Measurements from ENCODE around the gene TPST1. TPM values are rescaled to one million over a fixed set of nuclear protein-coding genes. Genes with fewer than 3 reads are reported as not detected.

The TPST1 gene
- total RNA-seq, 4 donors from 2014 or later, result 5.2 to 20.0 (median 8.2) TPM

DNA sequence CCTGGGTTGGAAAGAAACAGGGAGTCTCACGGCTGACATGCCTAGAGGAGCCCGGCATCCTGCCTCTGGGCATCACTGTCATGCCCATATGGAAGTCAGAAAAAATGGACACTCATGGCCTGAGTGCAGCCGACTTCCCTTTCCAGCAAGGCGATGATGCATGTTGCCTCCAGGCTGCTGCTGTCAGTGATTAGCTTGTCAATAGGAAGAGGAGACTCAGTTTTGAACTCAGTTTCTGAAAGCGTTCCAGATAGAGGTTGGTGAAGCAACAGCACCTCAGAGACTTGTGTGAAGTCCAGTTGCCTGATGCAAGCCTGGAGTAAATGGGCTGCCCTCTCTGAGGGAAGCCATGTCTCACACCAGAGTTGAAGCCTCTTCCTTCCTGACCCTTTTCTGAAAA lies 148.4 kb downstream of the TPST1 start:
- TF ChIP-seq EP300 (IDR thresholded peaks at IDR 0.05), result no peak
- TF ChIP-seq, protein P1, sequence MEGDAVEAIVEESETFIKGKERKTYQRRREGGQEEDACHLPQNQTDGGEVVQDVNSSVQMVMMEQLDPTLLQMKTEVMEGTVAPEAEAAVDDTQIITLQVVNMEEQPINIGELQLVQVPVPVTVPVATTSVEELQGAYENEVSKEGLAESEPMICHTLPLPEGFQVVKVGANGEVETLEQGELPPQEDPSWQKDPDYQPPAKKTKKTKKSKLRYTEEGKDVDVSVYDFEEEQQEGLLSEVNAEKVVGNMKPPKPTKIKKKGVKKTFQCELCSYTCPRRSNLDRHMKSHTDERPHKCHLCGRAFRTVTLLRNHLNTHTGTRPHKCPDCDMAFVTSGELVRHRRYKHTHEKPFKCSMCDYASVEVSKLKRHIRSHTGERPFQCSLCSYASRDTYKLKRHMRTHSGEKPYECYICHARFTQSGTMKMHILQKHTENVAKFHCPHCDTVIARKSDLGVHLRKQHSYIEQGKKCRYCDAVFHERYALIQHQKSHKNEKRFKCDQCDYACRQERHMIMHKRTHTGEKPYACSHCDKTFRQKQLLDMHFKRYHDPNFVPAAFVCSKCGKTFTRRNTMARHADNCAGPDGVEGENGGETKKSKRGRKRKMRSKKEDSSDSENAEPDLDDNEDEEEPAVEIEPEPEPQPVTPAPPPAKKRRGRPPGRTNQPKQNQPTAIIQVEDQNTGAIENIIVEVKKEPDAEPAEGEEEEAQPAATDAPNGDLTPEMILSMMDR (IDR thresholded peaks at IDR 0.05), result no peak
- no peak for TF ChIP-seq POLR2AphosphoS5 (IDR thresholded peaks at IDR 0.05)
- Histone ChIP-seq H3K4me1 (peaks cover 36% of the 10 kb centered on the region), H3K36me3 (no peaks in the 10 kb centered on the region), H3K9me3 (no peaks in the 10 kb centered on the region), H3K4me3 (no peak overlapping the region), H3K27ac (no peak overlapping the region), H3K27me3 (no peaks in the 10 kb centered on the region)
- no peak for DNase-seq (ENCODE audit: low spot score in 2 of 2)
- WGBS, result 50% methylated on average over 5 of the region's 5 CpGs

DNA sequence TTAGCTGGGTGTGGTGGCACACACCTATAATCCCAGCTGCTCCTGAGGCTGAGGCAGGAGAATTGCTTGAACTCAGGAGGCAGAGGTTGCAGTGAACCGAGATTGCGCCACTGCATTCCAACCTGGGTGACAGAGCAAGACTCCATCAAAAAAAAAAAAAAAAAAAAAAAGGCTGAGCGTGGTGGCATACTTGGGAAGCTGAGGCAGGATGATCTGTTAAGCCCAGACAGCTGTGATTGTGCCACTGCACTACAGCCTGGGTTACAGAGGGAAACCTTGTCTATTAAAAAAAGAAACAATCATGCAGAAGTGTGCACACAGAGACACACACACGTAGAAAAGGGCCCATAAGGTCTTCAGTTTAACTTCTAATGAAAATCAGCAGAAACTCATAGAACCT lies 150.6 kb downstream of the TPST1 start:
- Histone ChIP-seq H3K27me3 (no peaks in the 10 kb centered on the region), H3K4me1 (peaks cover 38% of the 10 kb centered on the region), H3K27ac (peak overlapping the region; percentile 5), H3K4me3 (no peak overlapping the region), H3K9me3 (no peaks in the 10 kb centered on the region), H3K36me3 (no peaks in the 10 kb centered on the region)
- TF ChIP-seq POLR2A (IDR thresholded peaks at IDR 0.05), result no peak
- 70% methylated on average over 4 of the region's 4 CpGs for WGBS
- DNase-seq (ENCODE audit: low spot score in 2 of 2), result no peak

DNA sequence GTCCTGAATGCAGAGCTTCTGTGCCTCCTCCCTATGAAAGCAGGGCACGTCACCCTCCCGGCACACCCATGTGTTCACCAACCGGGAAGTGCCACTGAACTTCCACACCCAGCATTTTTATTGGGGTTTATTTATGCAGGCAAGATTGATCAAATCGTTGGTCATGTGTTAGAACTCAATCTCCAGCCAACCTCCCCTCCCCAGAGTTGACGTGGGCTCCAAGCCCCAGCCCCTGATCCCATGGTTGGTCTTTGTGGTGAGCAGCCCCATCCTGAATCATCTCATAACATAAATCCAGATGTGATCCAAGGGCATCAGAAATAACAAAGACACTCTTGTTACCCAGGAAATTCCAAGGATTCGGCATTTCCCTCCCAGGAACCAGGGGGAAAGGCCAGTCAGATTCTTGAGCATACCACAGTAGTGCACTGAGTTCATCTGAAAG lies 151.2 kb downstream of the TPST1 start:
- Histone ChIP-seq H3K27ac (peak overlapping the region; percentile 5), H3K4me3 (no peak overlapping the region), H3K27me3 (no peaks in the 10 kb centered on the region), H3K36me3 (no peaks in the 10 kb centered on the region), H3K9me3 (no peaks in the 10 kb centered on the region), H3K4me1 (peaks cover 38% of the 10 kb centered on the region)
- WGBS, result 31% methylated on average over 6 of the region's 6 CpGs
- TF ChIP-seq EP300 (IDR thresholded peaks at IDR 0.05) (no peak), POLR2AphosphoS5 (IDR thresholded peaks at IDR 0.05) (no peak), POLR2A (IDR thresholded peaks at IDR 0.05) (no peak)
- TF ChIP-seq, protein P1 (IDR thresholded peaks at IDR 0.05), result no peak
- no peak for DNase-seq (ENCODE audit: low spot score in 2 of 2)

DNA sequence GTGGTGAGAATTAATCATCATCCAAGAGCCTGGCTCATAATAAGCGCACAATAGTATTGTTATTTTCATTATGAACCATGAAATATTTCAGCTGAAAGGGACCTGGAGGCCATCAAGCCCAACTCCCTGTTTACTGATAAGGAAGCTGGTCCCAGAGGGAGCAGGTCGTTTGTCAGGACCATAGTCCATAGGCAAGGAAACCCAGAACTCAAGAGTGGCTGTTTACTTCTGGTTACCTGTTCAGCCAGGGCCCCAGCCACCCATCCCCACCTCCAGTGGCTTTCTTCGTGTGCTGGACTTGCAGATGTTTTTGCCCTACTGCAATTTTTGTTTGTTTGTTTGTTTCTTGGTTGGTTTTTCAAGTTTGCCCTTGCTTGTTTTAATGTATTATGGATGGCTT lies 152.0 kb downstream of the TPST1 start:
- Histone ChIP-seq H3K4me3 (no peak overlapping the region), H3K4me1 (peaks cover 35% of the 10 kb centered on the region), H3K27ac (no peak overlapping the region), H3K9me3 (no peaks in the 10 kb centered on the region), H3K36me3 (no peaks in the 10 kb centered on the region), H3K27me3 (no peaks in the 10 kb centered on the region)
- 67% methylated on average over 3 of the region's 3 CpGs for WGBS
- no peak for DNase-seq (ENCODE audit: low spot score in 2 of 2)
- TF ChIP-seq POLR2A (IDR thresholded peaks at IDR 0.05), result no peak
- TF ChIP-seq, protein P1 (IDR thresholded peaks at IDR 0.05), result no peak
- no peak for TF ChIP-seq EP300 (IDR thresholded peaks at IDR 0.05)
- TF ChIP-seq POLR2AphosphoS5 (IDR thresholded peaks at IDR 0.05), result no peak

DNA sequence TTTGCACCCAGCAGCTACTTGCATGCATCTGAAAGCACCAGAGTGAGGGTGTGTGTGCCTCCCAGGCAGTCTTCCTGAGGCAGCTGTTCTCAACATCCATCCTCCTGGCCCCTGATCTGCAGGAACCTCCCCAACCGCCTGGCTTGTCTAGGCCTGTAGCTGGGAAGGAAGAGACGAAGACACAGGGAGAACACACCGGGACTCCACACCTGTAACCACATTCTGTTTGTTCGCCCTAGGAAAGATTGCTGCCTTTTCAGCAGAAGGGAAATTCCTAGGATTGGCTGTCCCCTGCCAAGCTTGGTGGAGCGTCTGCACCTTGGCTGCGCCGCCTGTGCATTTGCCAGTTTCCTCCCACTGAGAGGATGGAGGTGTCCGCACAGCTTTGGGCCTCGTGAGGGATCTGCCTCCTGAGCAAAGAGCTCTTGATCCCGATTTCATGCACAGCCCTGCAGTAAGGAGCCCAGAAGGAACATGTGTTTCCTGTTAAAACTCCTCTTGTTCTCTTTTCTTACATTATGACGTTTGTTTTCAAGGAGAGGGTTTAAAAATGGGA lies 154.6 kb downstream of the TPST1 start:
- 29% methylated on average over 7 of the region's 11 CpGs for WGBS
- TF ChIP-seq, protein P1 (IDR thresholded peaks at IDR 0.05), result no peak
- TF ChIP-seq POLR2A (IDR thresholded peaks at IDR 0.05) (no peak), EP300 (IDR thresholded peaks at IDR 0.05) (no peak), POLR2AphosphoS5 (IDR thresholded peaks at IDR 0.05) (no peak)
- Histone ChIP-seq H3K27ac (peak overlapping the region; percentile 73), H3K4me1 (peaks cover 27% of the 10 kb centered on the region), H3K9me3 (no peaks in the 10 kb centered on the region), H3K4me3 (no peak overlapping the region), H3K27me3 (no peaks in the 10 kb centered on the region), H3K36me3 (no peaks in the 10 kb centered on the region)
- DNase-seq (ENCODE audit: low spot score in 2 of 2), result no peak

DNA sequence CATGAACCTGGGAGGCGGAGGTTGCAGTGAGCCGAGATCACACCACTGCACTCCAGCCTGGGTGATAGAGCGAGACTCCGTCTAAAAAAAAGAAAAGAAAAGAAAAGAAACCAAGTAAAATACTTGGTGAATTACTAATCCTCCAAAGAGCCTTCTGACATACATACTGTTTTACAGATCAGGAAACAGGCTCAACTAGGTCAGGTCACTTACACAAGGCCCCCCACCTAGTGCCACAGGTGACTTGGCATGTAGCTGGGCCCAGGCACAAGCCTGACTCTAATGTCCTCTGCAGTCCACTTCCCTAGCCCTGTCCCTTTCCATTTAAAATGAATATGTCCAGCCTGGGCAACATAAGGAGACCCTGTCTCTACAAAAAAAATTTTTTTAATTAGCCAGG lies 157.0 kb downstream of the TPST1 start:
- 96% methylated on average over 4 of the region's 4 CpGs for WGBS
- H3K27ac ChIP-seq, result no peak overlapping the region
- no peaks in the 10 kb centered on the region for H3K9me3 ChIP-seq
- peak in 1 of 2 donors; percentile 6 for DNase-seq (ENCODE audit: low spot score in 2 of 2)
- H3K4me1 ChIP-seq, result peaks cover 14% of the 10 kb centered on the region
- no peak overlapping the region for H3K4me3 ChIP-seq
- TF ChIP-seq, protein P1 (IDR thresholded peaks at IDR 0.05), result no peak
- TF ChIP-seq POLR2AphosphoS5 (IDR thresholded peaks at IDR 0.05) (no peak), POLR2A (IDR thresholded peaks at IDR 0.05) (no peak), EP300 (IDR thresholded peaks at IDR 0.05) (no peak)
- no peaks in the 10 kb centered on the region for H3K27me3 ChIP-seq
- no peaks in the 10 kb centered on the region for H3K36me3 ChIP-seq
